Neutrophil (primary cell): ENCODE results near the gene FHAD1.

ENCODE experiments used
- H3K27ac ChIP-seq: fragments of 200-600 bp; sonication (generic); 2 replicates; pipeline ENCODE4 v1.5.1; 2016; ENCODE audit warnings: mild to moderate bottlenecking, moderate library complexity
- H3K27me3 ChIP-seq: fragments of 200-600 bp; sonication (generic); 2 replicates; pipeline ENCODE4 v1.6.0; 2016; ENCODE audit warnings: mild to moderate bottlenecking
- H3K36me3 ChIP-seq: fragments of 200-600 bp; sonication (generic); 2 replicates; pipeline ENCODE4 v1.5.1; 2017
- H3K4me1 ChIP-seq, 2 experiments: fragments of 200-600 bp in 1 of 2; sonication (generic) in 1 of 2; 1 replicate in 1 of 2; 2 replicates in 1 of 2; pipeline versions ENCODE4 v1.5.1 to v1.6.1; 2013 to 2016; ENCODE audit warnings: low read depth in 1 of 2, low read length in 1 of 2, mild to moderate bottlenecking in 1 of 2, moderate library complexity in 1 of 2; ENCODE audit not compliant: control insufficient read depth in 1 of 2, insufficient read depth in 1 of 2
- H3K4me3 ChIP-seq, 2 experiments: fragments of 200-600 bp in 1 of 2; sonication (generic) in 1 of 2; 1 replicate in 1 of 2; 2 replicates in 1 of 2; pipeline ENCODE4 v1.5.1; 2013 to 2016; ENCODE audit warnings: low read depth in 1 of 2, low read length in 1 of 2, mild to moderate bottlenecking in 1 of 2, moderate library complexity in 1 of 2
- H3K9me3 ChIP-seq: fragments of 200-600 bp; sonication (generic); 2 replicates; pipeline ENCODE4 v1.5.1; 2016
- CTCF ChIP-seq: fragments of 200-600 bp; sonication (generic); IDR thresholded peaks from 2 replicates; pipeline ENCODE4 v1.5.1; 2016; ENCODE audit warnings: antibody characterized with exemption

FHAD1 gene

GRCh38 chr1:15341228-15341627 lies 94.2 kb downstream of the FHAD1 start:
- H3K9me3 ChIP-seq, result no peaks in the 10 kb centered on the region
- peaks cover 52% of the 10 kb centered on the region for H3K27me3 ChIP-seq
- no peaks in the 10 kb centered on the region for H3K36me3 ChIP-seq
- peaks cover 7 to 11% of the 10 kb centered on the region in 2 experiments for H3K4me1 ChIP-seq
- TF ChIP-seq CTCF, result no peak
- no peak overlapping the region for H3K27ac ChIP-seq
- no peak overlapping the region for H3K4me3 ChIP-seq

GRCh38 chr1:15341634-15342407 lies 94.8 kb downstream of the FHAD1 start:
- TF ChIP-seq CTCF, result no peak
- H3K4me3 ChIP-seq, result no peak overlapping the region
- peaks cover 58% of the 10 kb centered on the region for H3K27me3 ChIP-seq
- H3K4me1 ChIP-seq, result peaks cover 8 to 11% of the 10 kb centered on the region in 2 experiments
- no peaks in the 10 kb centered on the region for H3K9me3 ChIP-seq
- no peaks in the 10 kb centered on the region for H3K36me3 ChIP-seq
- H3K27ac ChIP-seq, result no peak overlapping the region

- TF ChIP-seq CTCF, result no peak
- no peak overlapping the region for H3K4me3 ChIP-seq
These were observed 95.5 kb downstream of the FHAD1 start for GRCh38 chr1:15342408-15342967.

GRCh38 chr1:15343099-15343498 lies 96.1 kb downstream of the FHAD1 start:
- no peak overlapping the region for H3K27ac ChIP-seq
- peaks cover 8 to 11% of the 10 kb centered on the region in 2 experiments for H3K4me1 ChIP-seq
- H3K36me3 ChIP-seq, result no peaks in the 10 kb centered on the region
- TF ChIP-seq CTCF, result no peak
- peaks cover 69% of the 10 kb centered on the region for H3K27me3 ChIP-seq
- H3K9me3 ChIP-seq, result no peaks in the 10 kb centered on the region
- no peak overlapping the region for H3K4me3 ChIP-seq

More at GRCh38 chr1:15342408-15342967, 95.5 kb downstream of the FHAD1 start:
- peaks cover 8 to 11% of the 10 kb centered on the region in 2 experiments for H3K4me1 ChIP-seq
- H3K27me3 ChIP-seq, result peaks cover 64% of the 10 kb centered on the region
- no peaks in the 10 kb centered on the region for H3K9me3 ChIP-seq
- no peak overlapping the region for H3K27ac ChIP-seq
- no peaks in the 10 kb centered on the region for H3K36me3 ChIP-seq

GRCh38 chr1:15343729-15344128 lies 96.7 kb downstream of the FHAD1 start:
- no peaks in the 10 kb centered on the region for H3K9me3 ChIP-seq
- peaks cover 8 to 11% of the 10 kb centered on the region in 2 experiments for H3K4me1 ChIP-seq
- H3K36me3 ChIP-seq, result no peaks in the 10 kb centered on the region
- H3K4me3 ChIP-seq, result no peak overlapping the region
- H3K27me3 ChIP-seq, result peaks cover 69% of the 10 kb centered on the region
- TF ChIP-seq CTCF, result no peak
- H3K27ac ChIP-seq, result no peak overlapping the region
